NOMO-1 treated with DMSO at 0.1 percent for 48 hours (cell line): ENCODE data around the gene FOXR1.

Experiments
- DNase-seq: peaks from one replicate; lab custom pipeline; 2025; ENCODE audit not compliant: unreplicated experiment; lab: John Stamatoyannopoulos, UW

FOXR1 gene

GRCh38 chr11:118971646-118972045 lies at the start of gene FOXR1:
TSS of gene FOXR1 (plus strand) at chr11:118971761. CDS start at chr11:118971932, 171 bp downstream.
- DNase-seq = no peak

- no peak for DNase-seq
Measured at GRCh38 chr11:118921929-118922744, 49.4 kb upstream of the FOXR1 start.

- no peak for DNase-seq
Measured at GRCh38 chr11:118922745-118923627, 48.6 kb upstream of the FOXR1 start.

- DNase-seq = no peak
Measured at GRCh38 chr11:118923721-118924587, 47.6 kb upstream of the FOXR1 start.

GRCh38 chr11:118924591-118925585 lies 46.7 kb upstream of the FOXR1 start:
- peak; percentile 20 for DNase-seq

GRCh38 chr11:118927554-118928100 lies 43.9 kb upstream of the FOXR1 start:
- DNase-seq = no peak

GRCh38 chr11:118928101-118928869 lies 43.3 kb upstream of the FOXR1 start:
- DNase-seq = peak; percentile 82

- peak; percentile 48 for DNase-seq
Measured at GRCh38 chr11:118928870-118929500, 42.6 kb upstream of the FOXR1 start.

GRCh38 chr11:118929501-118930093 lies 42.0 kb upstream of the FOXR1 start:
- DNase-seq = peak; percentile 81

GRCh38 chr11:118930094-118930712 lies 41.4 kb upstream of the FOXR1 start:
- DNase-seq = peak; percentile 62

GRCh38 chr11:118931571-118931970 lies 40.0 kb upstream of the FOXR1 start:
- no peak for DNase-seq

- DNase-seq = no peak
Measured at GRCh38 chr11:118933486-118933885, 38.1 kb upstream of the FOXR1 start.

GRCh38 chr11:118935376-118935775 lies 36.2 kb upstream of the FOXR1 start:
- no peak for DNase-seq

- DNase-seq = no peak
Measured at GRCh38 chr11:118938491-118939403, 32.8 kb upstream of the FOXR1 start.

GRCh38 chr11:118939404-118939915 lies 32.1 kb upstream of the FOXR1 start:
- no peak for DNase-seq

GRCh38 chr11:118939953-118940598 lies 31.5 kb upstream of the FOXR1 start:
- peak; percentile 51 for DNase-seq
